ENCODE measurements around the gene RAB4A. TPM values are rescaled to one million over a fixed set of nuclear protein-coding genes. Genes with fewer than 3 reads are reported as not detected.

The RAB4A gene
- total and polyA plus RNA-seq, 2 of the 4 experiments (the other 2 are of a cell fraction): 25.6 to 26.2 TPM

DNA sequence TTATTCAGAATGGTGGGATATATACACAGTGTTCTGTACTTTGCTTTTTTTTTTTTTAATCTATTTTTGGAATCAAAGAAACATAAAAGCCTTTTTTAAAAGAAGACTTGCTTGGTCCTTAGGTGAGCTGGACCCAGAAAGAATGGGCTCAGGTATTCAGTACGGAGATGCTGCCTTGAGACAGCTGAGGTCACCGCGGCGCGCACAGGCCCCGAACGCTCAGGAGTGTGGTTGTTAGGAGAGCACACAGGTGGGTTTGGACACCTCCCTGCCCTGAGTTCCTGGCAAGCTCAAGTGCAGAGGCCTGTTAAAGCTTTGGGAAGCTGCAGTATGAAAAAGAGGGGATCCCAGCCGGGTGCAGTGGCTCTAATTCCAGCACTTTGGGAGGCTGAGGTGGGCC lies 31.8 kb downstream of the RAB4A start:
- no peak overlapping the region for H3K9ac ChIP-seq (ENCODE audit: low read depth, low read length)
- H4K5ac ChIP-seq (ENCODE audit: low read depth, low read length): no peak overlapping the region
- no peaks in the 10 kb centered on the region for H3K27me3 ChIP-seq (ENCODE audit: control insufficient read depth, insufficient read depth, low read length)
- ATAC-seq (ENCODE audit: low read depth): no peak
- no peak overlapping the region for H3K14ac ChIP-seq (replicated peaks; ENCODE audit: low read depth, low read length)
- dilution Hi-C loops (cut with HindIII; ENCODE audit: low sequenced_read_pairs, unreplicated experiment): no loop called here
- CTCF ChIA-PET: no interaction called here
- H2BK15ac ChIP-seq (ENCODE audit: low read depth, low read length): no peak overlapping the region
- 90% methylated on average over 2 of the region's 8 CpGs; no CpG with 5 or more reads in 1 of the 2 experiments for whole genome bisulfite sequencing, 2 experiments (ENCODE audit: extremely low coverage in 2 of 2, insufficient read length in 1 of 2)
- intact Hi-C loops (cut with micrococcal nuclease): no loop called here
- H3K9me1 ChIP-seq (ENCODE audit: insufficient read depth, low read length): peaks cover 13% of the 10 kb centered on the region
- in situ Hi-C loops (cut with MboI; ENCODE audit: low sequenced_read_pairs): no loop called here
- no peak overlapping the region for H3K4ac ChIP-seq (ENCODE audit: low read depth, low read length)
- H3K4me2 ChIP-seq (ENCODE audit: low read depth, low read length): no peak overlapping the region
- no peaks in the 10 kb centered on the region for H3K9me3 ChIP-seq (ENCODE audit: control insufficient read depth, insufficient read depth, low read length)
- peaks cover 8 to 16% of the 10 kb centered on the region in 2 experiments; a peak in 3 of 4 replicates for H3K79me1 ChIP-seq (ENCODE audit: low read depth in 1 of 2, low read length in 2 of 2)
- no peak overlapping the region for H2AFZ ChIP-seq (replicated peaks; ENCODE audit: low read length, poor library complexity)
- H2AK5ac ChIP-seq (ENCODE audit: low read depth, low read length): no peak overlapping the region
- POLR2A ChIA-PET (ENCODE audit: unreplicated experiment): no interaction called here
- no peak overlapping the region for H3K56ac ChIP-seq (ENCODE audit: extremely low read depth, insufficient read depth, low read length)
- H3K18ac ChIP-seq (ENCODE audit: low read depth, low read length): no peak overlapping the region
- H2AK9ac ChIP-seq (replicated peaks; ENCODE audit: low read depth, low read length, poor library complexity): no peak overlapping the region
- H3K4me1 ChIP-seq (ENCODE audit: control insufficient read depth, insufficient read depth, low read length): peaks cover 8% of the 10 kb centered on the region
- no peak overlapping the region for H2BK5ac ChIP-seq (ENCODE audit: low read depth, low read length, poor library complexity, severe bottlenecking)
- 0 out of 2 replicates have a peak, but pooled peaks cover 3% of the 10 kb centered on the region for H4K20me1 ChIP-seq (ENCODE audit: insufficient read depth, low read length)
- no peak overlapping the region for H4K91ac ChIP-seq (ENCODE audit: insufficient read depth, low read depth, low read length)
- H3K36me3 ChIP-seq (ENCODE audit: control insufficient read depth, insufficient read depth, low read length): peaks cover 39% of the 10 kb centered on the region
- no TSS peak for BruUV-seq (replicated peaks)
- no peak overlapping the region for H2BK120ac ChIP-seq (ENCODE audit: low read depth, low read length)
- H2BK20ac ChIP-seq (ENCODE audit: low read depth, low read length): no peak overlapping the region
- no peak overlapping the region for H4K8ac ChIP-seq (ENCODE audit: low read depth in 2 of 2, low read length in 2 of 2)
- H3K4me3 ChIP-seq (ENCODE audit: insufficient read depth, low read depth, low read length): no peak overlapping the region
- no peak overlapping the region for H3K23ac ChIP-seq (ENCODE audit: low read depth, low read length)
- no peak for DNase-seq
- no peak for TF ChIP-seq NFE2L2 (IDR thresholded peaks at IDR 0.05; ENCODE audit: low read depth, low read length)
- TF ChIP-seq RCOR1 (IDR thresholded peaks at IDR 0.05; ENCODE audit: insufficient replicate concordance, low read length): no peak
- no peak for TF ChIP-seq RAD21 (IDR thresholded peaks at IDR 0.05; ENCODE audit: low read length)
- no peak for TF ChIP-seq FOS (IDR thresholded peaks at IDR 0.05; ENCODE audit: low read depth, low read length)
- TF ChIP-seq MXI1 (IDR thresholded peaks at IDR 0.05; ENCODE audit: borderline replicate concordance, low read depth, low read length): no peak
- TF ChIP-seq MAZ (IDR thresholded peaks at IDR 0.05; ENCODE audit: borderline replicate concordance, low read depth, low read length): no peak
- TF ChIP-seq CEBPB (IDR thresholded peaks at IDR 0.05; ENCODE audit: low read depth, low read length): no peak
- no peak for TF ChIP-seq RFX5 (IDR thresholded peaks at IDR 0.05; ENCODE audit: low read depth, low read length)
- no peak for TF ChIP-seq CHD1 (IDR thresholded peaks at IDR 0.05; ENCODE audit: low read depth, low read length)
- TF ChIP-seq BHLHE40 (IDR thresholded peaks at IDR 0.05; ENCODE audit: low read depth, low read length): no peak
- no peak overlapping the region for H3K27ac ChIP-seq (ENCODE audit: insufficient read depth, low read length)

Data from IMR-90 (cell line).